ENCODE measurements around the gene HLA-C.
A peak's percentile ranks its signal among the peaks of the same experiment; 100 is the strongest.
"Not testable (repeated sequence)": the region's sequence is repeated elsewhere in the genome, so short reads cannot be mapped to it uniquely, and the experiment has no call there.

HLA-C gene

GRCh38 chr6:31271641-31272357 is at the start of gene HLA-C:
Gene HLA-C (minus strand): TSS chr6:31272092. CDS start chr6:31272071, 21 bp downstream.
- DNase-seq = peak; percentile 90 to 94

- DNase-seq = no peak
Measured at GRCh38 chr6:31321005-31321707, 49.3 kb upstream of the HLA-C start.

DNA sequence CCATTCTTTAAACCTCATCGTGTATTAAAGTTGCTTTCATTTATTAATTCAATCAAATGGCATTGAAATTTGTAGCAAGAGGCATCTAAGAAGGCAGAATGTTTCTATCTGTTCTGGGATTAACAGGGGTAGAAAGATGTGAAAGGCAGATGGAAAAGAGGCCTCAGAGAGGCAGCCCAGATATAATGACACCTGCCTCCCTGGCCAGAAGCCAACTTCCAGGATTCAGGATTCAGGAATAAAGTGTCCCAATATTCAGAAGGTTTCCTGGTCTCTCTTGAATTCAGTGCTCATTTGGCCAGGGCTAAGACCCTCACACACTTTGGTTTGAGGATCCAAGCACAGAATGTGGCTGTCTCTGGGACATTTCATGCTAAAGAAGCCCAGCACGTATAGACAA is 45.1 kb upstream of the HLA-C start:
- peak in 1 of 2 experiments; percentile 5 for DNase-seq

DNA sequence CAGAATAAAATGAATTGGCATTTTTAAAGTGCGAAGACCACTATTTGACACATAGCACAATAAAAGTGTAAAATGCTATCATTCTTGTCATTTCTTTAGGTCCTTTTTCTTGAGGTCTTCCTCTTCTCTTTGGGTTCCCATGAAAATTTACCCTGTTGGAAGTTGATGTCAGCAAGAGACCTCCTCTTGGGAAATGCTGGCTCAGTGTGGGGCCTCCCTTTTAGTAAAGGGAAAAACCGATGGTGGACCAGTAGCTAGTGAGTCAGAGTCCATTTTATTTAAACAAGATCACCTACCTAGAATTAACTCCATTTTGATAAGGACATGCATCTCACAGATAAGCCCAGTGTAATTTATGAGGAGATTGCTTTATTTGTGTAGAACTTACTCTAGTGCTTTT is 37.7 kb upstream of the HLA-C start:
- no peak for DNase-seq

DNA sequence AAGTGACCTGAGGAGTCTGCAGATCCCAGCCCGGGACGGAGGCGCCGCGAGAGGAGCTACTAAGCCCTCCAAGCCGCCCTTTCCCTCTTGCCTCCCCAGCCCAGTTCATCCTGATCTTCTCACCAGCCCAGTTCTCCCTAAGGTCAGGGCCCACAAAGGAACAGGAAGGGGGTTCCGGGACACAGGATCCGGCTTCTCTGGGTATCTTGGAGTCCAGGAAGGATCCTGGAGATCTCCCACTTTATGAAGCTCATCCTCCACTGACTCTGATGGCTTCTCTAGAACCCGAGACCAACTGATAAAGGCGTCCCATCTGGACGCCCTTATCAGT is 36.9 kb upstream of the HLA-C start:
- no peak for DNase-seq

DNA sequence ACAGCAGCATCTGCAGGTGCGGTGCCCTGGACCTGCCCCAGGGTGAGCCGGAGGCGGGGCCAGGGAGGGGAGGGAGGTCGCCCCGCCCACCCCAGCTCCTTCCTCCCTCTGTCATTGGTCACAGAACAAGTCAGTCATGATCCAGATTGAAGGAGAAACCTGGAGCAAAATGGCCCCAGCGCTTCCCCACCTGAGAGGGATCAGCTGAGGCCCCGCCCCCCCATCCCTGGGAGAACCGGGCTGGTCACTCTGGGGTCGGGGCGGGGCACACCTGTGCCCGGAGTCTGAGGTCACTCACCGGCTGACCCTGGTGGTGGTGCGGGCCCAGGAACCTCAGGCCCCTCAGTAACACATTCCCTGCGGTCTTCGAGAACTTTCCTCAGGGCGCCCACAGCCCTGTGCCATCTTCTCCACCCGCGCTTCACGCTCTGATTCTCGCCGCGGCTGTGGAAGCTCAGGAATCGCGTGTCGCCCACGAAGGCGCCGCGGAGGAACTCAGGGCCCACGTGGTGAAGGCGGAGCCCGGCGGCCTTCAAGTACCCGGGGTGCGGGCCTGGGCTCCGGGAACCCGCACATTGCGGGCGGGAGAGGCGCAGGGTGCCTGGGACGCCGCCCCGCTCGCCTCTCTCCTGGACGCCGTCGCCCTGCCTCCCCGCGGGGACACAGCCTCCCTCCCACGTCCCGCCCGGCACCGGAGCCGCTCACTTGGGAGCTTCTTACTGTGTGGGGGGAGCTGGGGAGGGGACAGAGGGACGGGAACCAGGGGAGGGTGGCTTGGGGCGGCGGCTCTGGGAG is 36.4 kb upstream of the HLA-C start:
- peak in 1 of 2 experiments; percentile 30 for DNase-seq

GRCh38 chr6:31307669-31308049 is 35.8 kb upstream of the HLA-C start:
- no peak for DNase-seq

- no peak for DNase-seq
Measured at GRCh38 chr6:31305703-31306219, 33.9 kb upstream of the HLA-C start.

GRCh38 chr6:31304683-31305082 is 32.8 kb upstream of the HLA-C start:
- DNase-seq = no peak

DNA sequence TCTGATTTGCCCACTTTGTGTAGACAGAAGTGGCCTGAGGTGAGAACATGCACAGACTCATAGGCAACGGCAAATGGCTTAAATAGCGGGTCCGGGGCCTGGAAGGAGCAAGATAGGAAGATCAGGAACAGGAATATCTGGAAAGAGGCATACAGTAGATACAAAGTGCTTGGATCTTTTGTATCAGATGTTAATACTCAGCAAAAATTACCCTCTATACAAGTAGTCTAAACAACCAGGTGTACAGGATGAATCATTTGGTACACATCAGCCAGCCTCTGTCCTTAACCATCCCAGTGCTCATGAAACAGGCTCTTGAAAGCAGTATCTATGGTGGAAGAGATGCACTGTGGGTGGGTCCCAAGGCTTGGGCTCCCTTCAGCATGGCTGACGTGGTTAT is 28.9 kb upstream of the HLA-C start:
- no peak for DNase-seq

- DNase-seq = no peak
Measured at GRCh38 chr6:31299947-31300346, 28.1 kb upstream of the HLA-C start.

GRCh38 chr6:31299511-31299910 is 27.6 kb upstream of the HLA-C start:
- DNase-seq = no peak

GRCh38 chr6:31294056-31294455 is 22.2 kb upstream of the HLA-C start:
- no peak for DNase-seq

DNA sequence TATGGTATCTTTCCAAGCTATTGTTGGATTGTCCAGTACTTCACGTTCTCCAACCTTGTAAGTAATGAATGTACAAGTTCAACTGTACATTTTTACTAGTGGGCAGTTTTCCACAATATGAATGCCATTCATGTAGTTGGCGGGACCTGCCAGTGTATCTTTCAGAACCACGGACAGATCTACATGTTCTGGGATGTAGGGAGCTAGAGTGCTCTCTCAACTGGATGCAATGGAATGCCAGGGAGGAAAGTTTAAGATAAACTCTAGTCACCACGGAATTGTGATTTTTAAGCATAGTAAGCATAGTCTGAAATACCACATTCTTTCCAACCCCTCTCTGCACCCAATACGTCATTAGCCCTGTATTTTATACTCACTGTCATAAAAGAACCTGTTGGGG is 21.5 kb upstream of the HLA-C start:
- no peak for DNase-seq

GRCh38 chr6:31289788-31290187 is 17.9 kb upstream of the HLA-C start:
- no peak for DNase-seq

DNA sequence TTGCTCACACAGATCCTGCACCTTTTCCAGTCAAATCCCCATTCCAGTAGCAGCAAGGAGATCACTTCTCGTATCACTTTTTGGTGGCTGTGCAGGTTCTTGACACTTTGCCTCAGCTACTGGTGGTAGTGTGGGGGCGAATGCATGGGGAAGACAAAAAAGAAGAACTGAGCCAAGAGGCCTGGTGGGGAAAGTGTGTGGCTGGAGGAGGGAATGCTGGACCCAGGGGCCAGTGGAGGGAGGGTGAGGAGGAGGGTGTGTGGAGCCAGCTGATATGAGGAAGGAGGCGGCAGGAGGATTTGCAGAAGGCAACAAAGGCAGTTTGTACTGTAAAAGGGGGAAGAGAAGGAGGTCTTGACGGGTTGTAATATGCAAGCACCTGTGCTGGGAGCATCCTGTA is 15.7 kb upstream of the HLA-C start:
- no peak for DNase-seq

DNA sequence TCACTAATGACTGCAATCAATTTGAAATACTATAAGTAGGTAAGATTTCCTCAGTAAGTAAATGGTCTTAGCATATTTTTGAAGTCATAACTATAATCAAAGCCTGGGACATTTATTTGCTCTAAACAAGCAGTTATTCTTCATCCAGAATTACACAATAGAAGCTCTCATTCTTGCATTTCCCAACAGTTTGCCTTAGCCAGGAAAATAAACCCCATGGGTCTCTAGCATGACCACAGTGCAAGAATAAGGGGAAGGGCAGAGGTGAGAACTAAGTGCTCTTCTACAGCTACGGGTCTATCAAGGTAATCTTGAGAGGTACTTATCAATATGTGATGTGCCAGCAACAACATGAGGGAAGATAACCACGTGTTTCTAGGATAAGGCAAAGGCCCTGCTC is 14.1 kb upstream of the HLA-C start:
- no peak for DNase-seq

GRCh38 chr6:31285486-31285885 is 13.6 kb upstream of the HLA-C start:
- no peak for DNase-seq

DNA sequence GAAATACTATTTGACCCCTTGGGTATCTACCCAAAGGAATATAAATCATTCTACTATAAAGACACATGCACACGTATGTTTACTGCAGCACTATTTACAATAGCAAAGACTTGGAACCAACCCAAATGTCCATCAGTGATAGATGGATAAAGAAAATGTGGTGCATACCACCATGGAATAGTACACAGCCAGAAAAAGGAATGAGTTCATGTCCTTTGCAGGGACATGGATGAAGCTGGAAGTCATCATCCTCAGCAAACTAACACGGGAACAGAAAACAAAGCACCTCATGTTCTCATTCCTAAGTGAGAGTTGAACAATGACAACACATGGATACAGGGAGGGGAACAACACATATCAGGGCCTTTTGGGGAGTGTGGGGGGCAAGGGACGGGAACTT is 7.8 kb upstream of the HLA-C start:
- DNase-seq = not testable (repeated sequence)

DNA sequence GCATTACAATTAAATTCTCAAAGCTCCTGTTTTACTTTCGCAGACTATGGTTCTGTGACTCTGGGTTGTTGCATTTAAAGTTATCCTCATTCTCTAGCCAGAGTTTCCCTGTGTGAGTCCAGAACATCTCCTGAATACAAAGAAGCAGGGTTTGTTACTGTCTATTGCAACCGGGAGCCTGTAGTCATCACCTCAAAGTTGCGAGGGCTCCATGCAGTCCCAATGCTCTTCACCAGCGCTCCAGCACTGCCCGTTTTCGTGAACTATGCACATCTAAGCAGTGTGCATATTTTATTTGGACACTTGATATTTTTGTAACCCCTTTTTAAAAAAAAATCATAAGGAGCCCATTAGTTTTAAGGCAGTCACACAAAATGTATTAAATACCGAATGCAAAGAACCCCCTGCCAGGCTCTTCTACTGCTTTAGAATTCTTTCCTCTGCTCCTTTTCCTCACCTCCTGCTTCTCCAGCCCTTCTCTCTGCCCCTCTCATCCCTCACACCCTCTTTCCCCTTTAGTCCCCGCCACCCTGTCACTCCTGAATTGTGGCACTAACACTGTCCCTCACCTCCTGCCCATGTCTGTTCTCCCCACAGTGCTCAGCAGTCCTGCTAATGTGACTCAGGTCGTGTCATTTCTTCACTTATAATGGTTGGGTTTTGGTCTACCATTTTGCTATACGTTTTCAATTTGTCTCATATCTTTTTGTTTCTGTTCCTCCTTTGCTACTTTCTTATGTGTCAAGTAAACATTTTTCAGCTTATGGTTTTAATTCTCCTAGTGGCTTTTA is 1.1 kb upstream of the HLA-C start:
- no peak for DNase-seq

GRCh38 chr6:31272436-31272835 is 544 bp upstream of the HLA-C start:
- no peak for DNase-seq

GRCh38 chr6:31270788-31271640 is 878 bp downstream of the HLA-C start:
- peak; percentile 6 to 16 for DNase-seq

All from NCI-H2081 (cell line).